B cell (primary cell): Measurements from ENCODE around the gene WDR90. TPM values are rescaled to one million over a fixed set of nuclear protein-coding genes. Genes with fewer than 3 reads are reported as not detected.

Source experiments
- ATAC-seq: fragments of 200-7000 bp; cut with Tn5 transposase; one replicate; pipeline ENCODE4 v1.10.0; 2021; ENCODE audit warnings: low read depth, mild to moderate bottlenecking, moderate number of reproducible peaks, moderate library complexity
- CTCF ChIA-PET: fragments of 350-600 bp; sonication (Branson Sonifier 250); formaldehyde crosslinking; loops from one replicate; lab custom pipeline; 2021; ENCODE audit warnings: antibody characterized with exemption, inconsistent platforms; lab: Charles Lee
- POLR2A ChIA-PET: fragments of 350-600 bp; sonication (Branson Sonifier 250); formaldehyde crosslinking; loops from one replicate; lab custom pipeline; 2021; ENCODE audit warnings: antibody characterized with exemption; lab: Charles Lee
- DNase-seq: peaks from one replicate; pipeline ENCODE4 v3.0.0; 2013
- H2AFZ ChIP-seq: 2 replicates; pipeline ENCODE4 v1.6.1; 2012; ENCODE audit warnings: mild to moderate bottlenecking, low read depth, low read length; ENCODE audit not compliant: insufficient read depth, poor library complexity, severe bottlenecking
- H3K27ac ChIP-seq, 2 donors: 1 replicate in 1 of 2; 2 replicates in 1 of 2; pipeline ENCODE4 v1.5.1; 2012 to 2013; ENCODE audit warnings: low read length in 2 of 2, mild to moderate bottlenecking in 2 of 2, moderate library complexity in 1 of 2
- H3K27me3 ChIP-seq, 4 experiments: fragments of 200-600 bp in 1 of 4; sonication (generic) in 1 of 4; replicated peaks in 1 of 4; 1 replicate in 2 of 4; 2 replicates in 2 of 4; pipeline versions ENCODE4 v1.6.1 to v1.7.0; 2013 to 2016; ENCODE audit warnings: low read length in 3 of 4, mild to moderate bottlenecking in 2 of 4, mixed read lengths in 1 of 4, moderate library complexity in 1 of 4; ENCODE audit not compliant: insufficient read depth in 4 of 4, control insufficient read depth in 3 of 4; ENCODE audit errors: control extremely low read depth in 1 of 4
- H3K36me3 ChIP-seq, 2 experiments: replicated peaks in 1 of 2; 1 replicate in 1 of 2; 2 replicates in 1 of 2; pipeline versions ENCODE4 v1.6.1 to v1.7.1; 2013; ENCODE audit warnings: low read length in 1 of 2; ENCODE audit not compliant: insufficient read depth in 2 of 2, control insufficient read depth in 1 of 2; ENCODE audit errors: control extremely low read depth in 1 of 2, extremely low read depth in 1 of 2
- H3K4me1 ChIP-seq, 2 donors: fragments of 200-600 bp in 1 of 2; sonication (generic) in 1 of 2; 1 replicate in 1 of 2; 2 replicates in 1 of 2; pipeline versions ENCODE4 v1.5.1 to v1.6.1; 2013 to 2017; ENCODE audit warnings: low read length in 2 of 2; ENCODE audit not compliant: control insufficient read depth in 2 of 2, insufficient read depth in 2 of 2
- H3K4me2 ChIP-seq: replicated peaks from 2 replicates; pipeline ENCODE3; 2012; ENCODE audit warnings: mild to moderate bottlenecking, low read depth, low read length; ENCODE audit not compliant: poor library complexity, severe bottlenecking
- H3K4me3 ChIP-seq, 5 experiments: fragments of 200-600 bp in 1 of 5; sonication (generic) in 1 of 5; 1 replicate in 3 of 5; 2 replicates in 2 of 5; pipeline versions ENCODE4 v1.5.1 to v1.7.0; 2011 to 2016; ENCODE audit warnings: low read length in 4 of 5, mild to moderate bottlenecking in 4 of 5, low read depth in 2 of 5, control low read depth in 1 of 5, moderate library complexity in 1 of 5; ENCODE audit not compliant: insufficient read depth in 1 of 5; ENCODE audit errors: control extremely low read depth in 1 of 5, extremely low read depth in 1 of 5
- H3K79me2 ChIP-seq: fragments of 200-600 bp; sonication (generic); one replicate; pipeline ENCODE4 v1.6.0; 2016; ENCODE audit warnings: low read length; ENCODE audit not compliant: control insufficient read depth, insufficient read depth
- H3K9ac ChIP-seq: fragments of 200-600 bp; sonication (generic); 2 replicates; pipeline ENCODE4 v1.6.1; 2017; ENCODE audit warnings: mild to moderate bottlenecking, low read length, moderate library complexity
- H3K9me3 ChIP-seq, 3 donors: one replicate each; pipeline versions ENCODE4 v1.6.1 to v1.7.1; 2013; ENCODE audit warnings: low read length in 2 of 3; ENCODE audit not compliant: control insufficient read depth in 2 of 3, insufficient read depth in 1 of 3; ENCODE audit errors: control extremely low read depth in 1 of 3
- H4K20me1 ChIP-seq: 2 replicates; pipeline ENCODE4 v1.6.0; 2012; ENCODE audit warnings: mild to moderate bottlenecking, low read length; ENCODE audit not compliant: insufficient read depth, control insufficient read depth, poor library complexity, severe bottlenecking
- H3K27ac Mint-ChIP-seq: one replicate; pipeline ENCODE4 v1.8.0; 2021; ENCODE audit warnings: mixed read lengths
- H3K27me3 Mint-ChIP-seq: one replicate; pipeline ENCODE4 v1.8.0; 2021; ENCODE audit warnings: mixed read lengths
- H3K4me1 Mint-ChIP-seq: one replicate; pipeline ENCODE4 v1.8.0; 2021; ENCODE audit warnings: mixed read lengths
- H3K4me3 Mint-ChIP-seq: one replicate; pipeline ENCODE4 v1.8.0; 2021; ENCODE audit warnings: mixed read lengths
- H3K9me3 Mint-ChIP-seq: one replicate; pipeline ENCODE4 v1.8.0; 2022; ENCODE audit warnings: mixed read lengths; ENCODE audit not compliant: insufficient read depth
- EZH2 ChIP-seq: IDR thresholded peaks from 2 replicates; pipeline ENCODE4 v1.6.1; 2012; ENCODE audit warnings: borderline replicate concordance, low read depth, mild to moderate bottlenecking, moderate library complexity, low read length; ENCODE audit not compliant: insufficient read depth, poor library complexity, severe bottlenecking
- WGBS: methylation state at CpG from one replicate; pipeline ENCODE4 v1.1.5; 2013; ENCODE audit warnings: missing lambda C conversion rate; ENCODE audit not compliant: insufficient coverage; 5-methylcytosine and 5-hydroxymethylcytosine counted together
- intact Hi-C: fragments of 100-400 bp; cut with micrococcal nuclease; formaldehyde crosslinking; loops from one replicate; pipeline ENCODE4 v1.10.0; 2022
- polyA plus RNA-seq: library from polyadenylated mRNA; depleted of rRNA; stranded (reverse); fragments of >200 nt; gene quantifications from 2 replicates; pipeline ENCODE4 v1.2.3, GENCODE V29; 2012
- total RNA-seq, 2 donors: library from RNA; stranded (reverse); fragments of 120-200 nt in 1 of 2; gene quantifications; 1 replicate in 1 of 2; 2 replicates in 1 of 2; pipeline versions ENCODE4 v1.2.3 to v1.2.4, GENCODE V29; 2013 to 2022
- TF ChIP-seq, protein P1 (sequence below): fragments of 200-600 bp; IDR thresholded peaks from one replicate; pipeline ENCODE4 v1.8.0; 2022; ENCODE audit warnings: antibody characterized with exemption, mild to moderate bottlenecking

The WDR90 gene
- total and polyA plus RNA-seq, 2 donors (not counting 1 experiment from before 2014, with no cell fraction given), result 23.1 to 34.7 TPM

DNA sequence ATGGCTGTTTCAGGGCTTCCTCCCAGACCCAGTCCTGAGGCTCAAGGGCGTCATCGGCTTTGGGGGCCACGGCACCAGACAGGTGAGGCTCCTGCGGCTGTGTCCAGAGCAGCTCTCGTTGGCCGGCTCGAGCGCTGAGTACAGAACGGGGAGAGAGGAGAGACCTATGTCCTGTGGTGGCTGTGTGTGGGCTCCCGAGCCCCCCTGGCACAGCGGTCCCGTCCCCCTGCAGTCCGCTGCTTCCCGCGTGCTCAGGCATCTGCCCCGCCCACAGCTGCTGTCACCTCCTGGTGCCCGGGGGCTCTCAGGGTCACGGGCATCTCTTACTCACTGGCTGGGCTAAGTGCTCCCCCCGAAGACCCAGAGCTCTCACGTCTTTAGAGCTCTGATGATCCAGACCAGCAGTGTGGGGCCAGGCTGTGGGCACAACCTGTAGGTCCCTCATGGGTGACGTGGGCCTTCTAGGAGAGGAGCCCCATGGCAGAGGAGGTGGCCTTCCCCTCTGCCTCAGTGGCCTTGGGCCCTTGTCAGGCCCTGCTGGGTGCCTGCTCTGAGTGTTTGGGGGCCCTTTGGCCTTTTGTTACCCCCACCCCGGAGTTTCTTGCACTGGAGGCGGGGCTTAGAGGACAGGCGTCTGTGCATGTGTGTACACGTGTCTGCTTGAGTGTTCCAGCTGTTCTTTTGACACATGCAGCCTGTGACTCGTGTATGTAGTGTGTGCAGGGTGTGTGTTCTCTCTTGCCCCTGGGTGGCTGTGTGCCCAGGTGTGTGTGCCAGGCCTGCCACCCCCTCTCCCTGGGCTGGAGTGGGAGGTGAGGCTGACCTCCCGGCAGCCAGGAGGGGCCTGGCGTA is 3.5 kb downstream of the WDR90 start:
- H3K4me1 Mint-ChIP-seq, result peaks cover 10% of the 10 kb centered on the region
- WGBS, result 94% methylated on average over 28 of the region's 28 CpGs
- peaks cover 14 to 17% of the 10 kb centered on the region in 2 donors for H3K4me1 ChIP-seq
- H3K9me3 ChIP-seq, result peaks cover 0 to 2% (median 0%) of the 10 kb centered on the region in 3 donors
- no peak overlapping the region for H3K9ac ChIP-seq
- no peak overlapping the region for H3K4me2 ChIP-seq
- no peak overlapping the region for H3K27ac ChIP-seq
- H3K36me3 ChIP-seq, result no peaks in the 10 kb centered on the region
- H3K27ac Mint-ChIP-seq, result no peak overlapping the region
- H3K27me3 Mint-ChIP-seq, result no peaks in the 10 kb centered on the region
- H3K79me2 ChIP-seq, result peaks cover under 1% of the 10 kb centered on the region
- intact Hi-C loops, result no loop called here
- H4K20me1 ChIP-seq, result peaks cover 4% of the 10 kb centered on the region
- H3K9me3 Mint-ChIP-seq, result no peaks in the 10 kb centered on the region
- ChIA-PET CTCF (no interaction called here), POLR2A (no interaction called here)
- ATAC-seq (no peak), DNase-seq (no peak)
- H2AFZ ChIP-seq, result no peak overlapping the region
- no peaks in the 10 kb centered on the region for H3K27me3 ChIP-seq
- no peak overlapping the region for H3K4me3 ChIP-seq
- no peak overlapping the region for H3K4me3 Mint-ChIP-seq
- TF ChIP-seq, protein P1, sequence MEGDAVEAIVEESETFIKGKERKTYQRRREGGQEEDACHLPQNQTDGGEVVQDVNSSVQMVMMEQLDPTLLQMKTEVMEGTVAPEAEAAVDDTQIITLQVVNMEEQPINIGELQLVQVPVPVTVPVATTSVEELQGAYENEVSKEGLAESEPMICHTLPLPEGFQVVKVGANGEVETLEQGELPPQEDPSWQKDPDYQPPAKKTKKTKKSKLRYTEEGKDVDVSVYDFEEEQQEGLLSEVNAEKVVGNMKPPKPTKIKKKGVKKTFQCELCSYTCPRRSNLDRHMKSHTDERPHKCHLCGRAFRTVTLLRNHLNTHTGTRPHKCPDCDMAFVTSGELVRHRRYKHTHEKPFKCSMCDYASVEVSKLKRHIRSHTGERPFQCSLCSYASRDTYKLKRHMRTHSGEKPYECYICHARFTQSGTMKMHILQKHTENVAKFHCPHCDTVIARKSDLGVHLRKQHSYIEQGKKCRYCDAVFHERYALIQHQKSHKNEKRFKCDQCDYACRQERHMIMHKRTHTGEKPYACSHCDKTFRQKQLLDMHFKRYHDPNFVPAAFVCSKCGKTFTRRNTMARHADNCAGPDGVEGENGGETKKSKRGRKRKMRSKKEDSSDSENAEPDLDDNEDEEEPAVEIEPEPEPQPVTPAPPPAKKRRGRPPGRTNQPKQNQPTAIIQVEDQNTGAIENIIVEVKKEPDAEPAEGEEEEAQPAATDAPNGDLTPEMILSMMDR, result no peak
- TF ChIP-seq EZH2, result no peak

DNA sequence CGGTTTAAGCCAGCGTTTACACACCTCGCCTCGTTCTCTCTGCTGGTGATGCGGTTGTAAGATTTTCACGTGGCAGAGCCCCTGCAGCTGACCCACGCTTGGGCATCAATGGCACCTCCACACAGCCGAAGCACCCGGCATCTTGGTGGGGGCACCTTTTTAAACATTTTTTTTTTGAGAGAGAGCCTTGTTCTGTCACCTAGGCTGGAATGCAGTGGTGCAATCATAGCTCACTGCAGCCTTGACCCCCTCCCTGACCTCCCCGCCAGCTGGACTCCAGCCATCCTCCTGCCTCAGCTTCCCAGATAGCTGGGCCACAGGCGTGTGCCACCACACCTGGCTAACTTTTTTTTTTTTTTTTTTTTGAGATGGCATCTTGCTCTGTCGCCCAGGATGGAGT is 4.9 kb downstream of the WDR90 start:
- ChIA-PET POLR2A (no interaction called here), CTCF (no interaction called here)
- Histone ChIP-seq H3K4me1 (peaks cover 5 to 6% of the 10 kb centered on the region in 2 donors), H3K79me2 (no peaks in the 10 kb centered on the region), H3K27ac (no peak overlapping the region), H2AFZ (no peak overlapping the region), H3K36me3 (no peaks in the 10 kb centered on the region), H3K9ac (no peak overlapping the region), H4K20me1 (no peaks in the 10 kb centered on the region), H3K9me3 (no peaks in the 10 kb centered on the region), H3K4me2 (no peak overlapping the region), H3K27me3 (no peaks in the 10 kb centered on the region), H3K4me3 (no peak overlapping the region)
- WGBS, result 98% methylated on average over 9 of the region's 12 CpGs
- intact Hi-C loops, result no loop called here
- DNase-seq, result no peak
- no peak overlapping the region for H3K27ac Mint-ChIP-seq
- H3K4me3 Mint-ChIP-seq, result no peak overlapping the region
- no peaks in the 10 kb centered on the region for H3K27me3 Mint-ChIP-seq
- TF ChIP-seq EZH2, result no peak
- TF ChIP-seq, protein P1, result no peak
- H3K9me3 Mint-ChIP-seq, result no peaks in the 10 kb centered on the region
- peaks cover 1% of the 10 kb centered on the region for H3K4me1 Mint-ChIP-seq
- ATAC-seq, result no peak
